ENCODE measurements around the gene FAM177B. TPM values are rescaled to one million over a fixed set of nuclear protein-coding genes. Genes with fewer than 3 reads are reported as not detected.
A peak's percentile ranks its signal among the peaks of the same experiment; 100 is the strongest.
"Not testable (repeated sequence)": the region's sequence is repeated elsewhere in the genome, so short reads cannot be mapped to it uniquely, and the experiment has no call there.

The FAM177B gene
- total and polyA plus RNA-seq, 7 donors: 0.36 to 40.5 (median 8.9) TPM; not detected in 1

GRCh38 chr1:222736470-222736869 lies 532 bp upstream of the FAM177B start:
- H3K27me3 ChIP-seq: no peaks in the 10 kb centered on the region
- peaks cover 0 to 51% (median 25%) of the 10 kb centered on the region in 4 donors for H3K36me3 ChIP-seq
- DNase-seq: no peak
- intact Hi-C loops (cut with DNase I): loop anchor here (5.0 kb wide), 2 partner anchors 56 to 386 kb away; no protein-coding TSS in a partner anchor
- TF ChIP-seq POLR2A (IDR thresholded peaks at IDR 0.05) (no peak), EP300 (IDR thresholded peaks at IDR 0.05) (no peak), POLR2AphosphoS5 (IDR thresholded peaks at IDR 0.05) (no peak), CTCF (IDR thresholded peaks at IDR 0.05) (no peak)
- 88 to 92% methylated on average over 5 of the region's 5 CpGs for WGBS, 2 donors
- H3K4me3 ChIP-seq: no peak overlapping the region
- H3K9me3 ChIP-seq: no peaks in the 10 kb centered on the region
- peaks cover 0 to 9% (median 3%) of the 10 kb centered on the region in 4 donors for H3K4me1 ChIP-seq
- no peak overlapping the region for H3K27ac ChIP-seq

- Histone ChIP-seq H3K4me1 (peaks cover 0 to 9% (median 3%) of the 10 kb centered on the region in 4 donors), H3K36me3 (peaks cover 0 to 21% (median 5%) of the 10 kb centered on the region in 4 donors), H3K9me3 (no peaks in the 10 kb centered on the region), H3K27me3 (no peaks in the 10 kb centered on the region), H3K4me3 (no peak overlapping the region), H3K27ac (peak overlapping the region in 1 of 4 donors; percentile 41)
- no peak for TF ChIP-seq CTCF (IDR thresholded peaks at IDR 0.05)
- no peak for TF ChIP-seq POLR2A (IDR thresholded peaks at IDR 0.05)
- no peak for TF ChIP-seq POLR2AphosphoS5 (IDR thresholded peaks at IDR 0.05)
- TF ChIP-seq EP300 (IDR thresholded peaks at IDR 0.05): no peak
- DNase-seq: no peak
- WGBS, 2 donors: 49 to 67% methylated on average over 2 of the region's 2 CpGs
- intact Hi-C loops (cut with DNase I): loop anchor here (2.0 to 5.0 kb wide), 3 partner anchors 53 to 383 kb away; no protein-coding TSS in a partner anchor
These were observed 2.5 kb downstream of the FAM177B start for GRCh38 chr1:222739465-222739864.

DNA sequence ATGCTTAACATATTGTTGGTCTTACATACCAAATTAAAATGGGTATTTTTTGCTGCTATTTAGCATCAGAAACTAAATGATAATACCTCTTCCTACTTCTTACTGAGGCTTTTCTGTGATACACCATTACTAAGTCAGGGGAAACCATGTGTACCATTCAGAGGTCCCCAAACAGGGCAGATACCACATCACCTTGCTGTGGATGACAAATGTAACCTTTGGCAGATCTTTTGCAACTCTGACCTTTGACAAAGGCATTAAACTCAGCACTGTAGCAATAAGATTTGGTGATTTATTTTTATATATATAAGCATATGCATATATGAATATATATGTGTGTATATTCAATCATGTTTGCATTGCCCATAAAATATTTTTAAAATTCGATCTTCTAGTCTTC lies 2.9 kb downstream of the FAM177B start:
- no peak overlapping the region for H3K27ac ChIP-seq
- no peak overlapping the region for H3K4me3 ChIP-seq
- TF ChIP-seq EP300 (IDR thresholded peaks at IDR 0.05) (no peak), CTCF (IDR thresholded peaks at IDR 0.05) (no peak), POLR2A (IDR thresholded peaks at IDR 0.05) (no peak), POLR2AphosphoS5 (IDR thresholded peaks at IDR 0.05) (no peak)
- intact Hi-C loops (cut with DNase I): loop anchor here (2.0 to 5.0 kb wide), 3 partner anchors 52 to 382 kb away; no protein-coding TSS in a partner anchor
- H3K36me3 ChIP-seq: peaks cover 0 to 17% (median 2%) of the 10 kb centered on the region in 4 donors
- WGBS, 2 donors: 80 to 89% methylated on average over 1 of the region's 1 CpG
- no peak for DNase-seq
- peaks cover 0 to 9% (median 3%) of the 10 kb centered on the region in 4 donors for H3K4me1 ChIP-seq
- no peaks in the 10 kb centered on the region for H3K9me3 ChIP-seq
- H3K27me3 ChIP-seq: no peaks in the 10 kb centered on the region

DNA sequence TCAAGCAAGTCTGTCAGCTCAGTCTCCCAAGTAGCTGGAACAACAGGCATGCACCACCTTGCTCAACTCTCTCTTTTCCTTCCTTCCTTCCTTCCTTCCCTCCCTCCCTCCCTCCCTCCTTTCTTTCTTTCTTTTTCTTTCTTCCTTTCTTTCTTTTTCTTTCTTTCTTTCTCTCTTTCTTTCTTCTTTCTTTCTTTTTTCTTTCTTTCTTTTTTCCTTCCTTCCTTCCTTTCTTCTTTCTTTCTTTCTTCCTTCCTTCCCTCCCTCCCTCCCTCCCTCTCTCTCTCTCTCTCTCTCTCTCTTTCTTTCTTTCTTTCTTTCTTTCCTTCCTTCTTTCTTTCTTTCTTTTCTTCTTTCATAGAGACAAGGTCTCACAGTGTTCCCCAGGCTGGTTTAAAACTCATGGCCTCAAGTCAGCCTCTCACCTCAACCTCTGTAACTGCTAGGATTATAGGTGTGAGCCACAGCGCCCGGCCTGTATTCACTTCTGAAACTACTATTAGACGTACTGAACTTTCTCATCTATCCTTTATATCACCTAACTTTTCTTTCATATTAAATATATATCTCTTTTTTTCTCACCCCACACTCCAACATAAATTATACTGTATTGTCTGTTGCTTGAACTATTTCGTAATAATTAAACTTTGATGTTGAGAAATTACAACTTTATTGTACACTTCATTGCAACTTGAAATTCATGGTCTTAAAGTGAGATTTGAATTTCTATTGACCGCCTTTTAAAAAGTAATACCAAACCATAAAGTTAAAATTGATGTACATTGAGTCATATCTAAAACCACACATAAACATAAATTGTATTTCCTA lies 4.8 kb downstream of the FAM177B start:
- H3K27ac ChIP-seq; DNase-seq; H3K9me3 ChIP-seq; intact Hi-C loops (cut with DNase I); H3K4me1 ChIP-seq; H3K4me3 ChIP-seq; H3K27me3 ChIP-seq; H3K36me3 ChIP-seq: not testable (repeated sequence)
- 88% methylated on average over 5 of the region's 5 CpGs for WGBS, 2 donors

GRCh38 chr1:222749927-222750326 lies 12.9 kb downstream of the FAM177B start:
- TF ChIP-seq POLR2A (IDR thresholded peaks at IDR 0.05) (no peak), POLR2AphosphoS5 (IDR thresholded peaks at IDR 0.05) (no peak), CTCF (IDR thresholded peaks at IDR 0.05) (no peak), EP300 (IDR thresholded peaks at IDR 0.05) (no peak)
- Histone ChIP-seq H3K9me3 (no peaks in the 10 kb centered on the region), H3K27me3 (no peaks in the 10 kb centered on the region), H3K27ac (no peak overlapping the region), H3K4me1 (peaks cover 0 to 7% (median 4%) of the 10 kb centered on the region in 4 donors), H3K36me3 (no peaks in the 10 kb centered on the region), H3K4me3 (no peak overlapping the region)
- intact Hi-C loops (cut with DNase I): loop anchor here (10.0 kb wide), 1 partner anchor 185 kb away; no protein-coding TSS in a partner anchor
- no peak for DNase-seq

All from sigmoid colon (tissue), 7 donors.